ENCODE results near the gene GPX3. TPM values are rescaled to one million over a fixed set of nuclear protein-coding genes. Genes with fewer than 3 reads are reported as not detected.

Gene GPX3
- total and polyA plus RNA-seq, 10 of the 15 experiments (the other 5 are each of a cell fraction or from before 2014, with no cell fraction given), result 0.04 to 1.0 (median 0.15) TPM; not detected in 3

DNA sequence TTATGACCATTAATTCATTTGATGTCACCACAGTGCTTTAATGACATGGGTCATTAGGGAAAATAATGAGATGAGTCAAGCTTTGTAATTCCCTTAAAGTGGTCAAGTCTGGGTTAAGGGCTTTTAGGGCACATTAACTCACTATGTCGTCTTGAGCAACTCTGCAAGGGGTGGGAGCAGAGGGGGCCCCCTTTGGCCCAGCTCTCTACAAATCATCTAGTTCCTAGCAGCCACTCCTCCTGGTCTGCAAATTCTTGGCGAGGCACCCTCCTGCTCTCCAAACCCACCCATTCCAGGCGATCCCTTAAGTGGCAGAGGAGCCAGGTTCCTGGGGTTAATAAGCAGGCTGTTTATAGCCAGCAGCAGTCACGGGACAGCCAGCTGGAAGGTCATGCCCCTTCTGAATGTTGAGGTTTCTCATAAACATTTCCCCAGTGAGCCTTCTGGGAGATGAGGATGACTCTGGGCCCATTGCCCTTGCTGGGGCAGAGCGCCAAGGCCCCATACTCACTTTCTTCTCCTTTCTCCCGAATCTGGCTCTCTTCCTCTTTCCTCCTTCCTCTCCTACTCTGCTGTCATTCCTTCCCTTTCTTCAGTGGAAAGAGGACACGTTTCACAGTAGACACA is 14.3 kb upstream of the GPX3 start:
- intact Hi-C loops (cut with micrococcal nuclease; ENCODE audit: unreplicated experiment), result loop anchor here (10.0 kb wide), 1 partner anchor 309 kb away; no protein-coding TSS in a partner anchor
- no TSS peak for BruUV-seq (replicated peaks)
- H3K9ac ChIP-seq (ENCODE audit: control insufficient read depth, insufficient read depth, low read length), result no peak overlapping the region

More for the DNA sequence above, 14.3 kb upstream of the GPX3 start:
- ChIA-PET RAD21 (ENCODE audit: unreplicated experiment) (no interaction called here), CTCF (interaction anchor here (0.6 to 1.2 kb wide), 4 partner anchors 77 to 422 kb away, joined by 3 read pairs; no protein-coding TSS in a partner anchor), POLR2A (no interaction called here), SMC1A (ENCODE audit: uncharacterized antibody, unreplicated experiment) (interaction anchor here (1.4 to 1.5 kb wide), 2 partner anchors 109 to 232 kb away, joined by 4 read pairs; no protein-coding TSS in a partner anchor)
- ATAC-seq, result no peak
- Histone ChIP-seq H3K4me1 (ENCODE audit: control insufficient read depth, insufficient read depth, low read length) (no peaks in the 10 kb centered on the region), H3K9me3 (replicated peaks; ENCODE audit: control insufficient read depth, insufficient read depth, low read length) (no peaks in the 10 kb centered on the region), H4K20me1 (ENCODE audit: control insufficient read depth, insufficient read depth) (no peaks in the 10 kb centered on the region), H3K27me3 (replicated peaks in 1 of 2; ENCODE audit: control insufficient read depth in 2 of 2, insufficient read depth in 2 of 2, low read length in 1 of 2) (no peaks in the 10 kb centered on the region), H2AFZ (ENCODE audit: control insufficient read depth, low read depth, low read length) (no peak overlapping the region), H3K79me2 (ENCODE audit: control insufficient read depth, insufficient read depth, low read length) (no peaks in the 10 kb centered on the region), H3K27ac (ENCODE audit: control insufficient read depth, insufficient read depth) (no peak overlapping the region), H3K36me3 (ENCODE audit: control insufficient read depth in 2 of 2, insufficient read depth in 2 of 2, low read length in 1 of 2) (no peaks in the 10 kb centered on the region), H3K4me3 (no peak overlapping the region), H3K4me2 (ENCODE audit: control insufficient read depth, insufficient read depth) (no peak overlapping the region)
- no peak for FAIRE-seq
- 21% methylated on average over 7 of the region's 7 CpGs for WGBS (ENCODE audit: insufficient coverage, insufficient replicate concordance, low lambda C conversion rate, missing lambda C conversion rate)
- no peak for DNase-seq (ENCODE audit: low read depth, low spot score)
- TF ChIP-seq, protein P1, sequence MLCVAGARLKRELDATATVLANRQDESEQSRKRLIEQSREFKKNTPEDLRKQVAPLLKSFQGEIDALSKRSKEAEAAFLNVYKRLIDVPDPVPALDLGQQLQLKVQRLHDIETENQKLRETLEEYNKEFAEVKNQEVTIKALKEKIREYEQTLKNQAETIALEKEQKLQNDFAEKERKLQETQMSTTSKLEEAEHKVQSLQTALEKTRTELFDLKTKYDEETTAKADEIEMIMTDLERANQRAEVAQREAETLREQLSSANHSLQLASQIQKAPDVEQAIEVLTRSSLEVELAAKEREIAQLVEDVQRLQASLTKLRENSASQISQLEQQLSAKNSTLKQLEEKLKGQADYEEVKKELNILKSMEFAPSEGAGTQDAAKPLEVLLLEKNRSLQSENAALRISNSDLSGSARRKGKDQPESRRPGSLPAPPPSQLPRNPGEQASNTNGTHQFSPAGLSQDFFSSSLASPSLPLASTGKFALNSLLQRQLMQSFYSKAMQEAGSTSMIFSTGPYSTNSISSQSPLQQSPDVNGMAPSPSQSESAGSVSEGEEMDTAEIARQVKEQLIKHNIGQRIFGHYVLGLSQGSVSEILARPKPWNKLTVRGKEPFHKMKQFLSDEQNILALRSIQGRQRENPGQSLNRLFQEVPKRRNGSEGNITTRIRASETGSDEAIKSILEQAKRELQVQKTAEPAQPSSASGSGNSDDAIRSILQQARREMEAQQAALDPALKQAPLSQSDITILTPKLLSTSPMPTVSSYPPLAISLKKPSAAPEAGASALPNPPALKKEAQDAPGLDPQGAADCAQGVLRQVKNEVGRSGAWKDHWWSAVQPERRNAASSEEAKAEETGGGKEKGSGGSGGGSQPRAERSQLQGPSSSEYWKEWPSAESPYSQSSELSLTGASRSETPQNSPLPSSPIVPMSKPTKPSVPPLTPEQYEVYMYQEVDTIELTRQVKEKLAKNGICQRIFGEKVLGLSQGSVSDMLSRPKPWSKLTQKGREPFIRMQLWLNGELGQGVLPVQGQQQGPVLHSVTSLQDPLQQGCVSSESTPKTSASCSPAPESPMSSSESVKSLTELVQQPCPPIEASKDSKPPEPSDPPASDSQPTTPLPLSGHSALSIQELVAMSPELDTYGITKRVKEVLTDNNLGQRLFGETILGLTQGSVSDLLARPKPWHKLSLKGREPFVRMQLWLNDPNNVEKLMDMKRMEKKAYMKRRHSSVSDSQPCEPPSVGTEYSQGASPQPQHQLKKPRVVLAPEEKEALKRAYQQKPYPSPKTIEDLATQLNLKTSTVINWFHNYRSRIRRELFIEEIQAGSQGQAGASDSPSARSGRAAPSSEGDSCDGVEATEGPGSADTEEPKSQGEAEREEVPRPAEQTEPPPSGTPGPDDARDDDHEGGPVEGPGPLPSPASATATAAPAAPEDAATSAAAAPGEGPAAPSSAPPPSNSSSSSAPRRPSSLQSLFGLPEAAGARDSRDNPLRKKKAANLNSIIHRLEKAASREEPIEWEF (IDR thresholded peaks at IDR 0.05; ENCODE audit: insufficient replicate concordance, low read depth, low read length), result no peak
- no peak for TF ChIP-seq CREB1 (IDR thresholded peaks at IDR 0.05; ENCODE audit: low read depth)
- no peak for TF ChIP-seq ESRRA (IDR thresholded peaks at IDR 0.05; ENCODE audit: low read length)
- no peak for TF ChIP-seq NRF1 (conservative IDR thresholded peaks at IDR 0.05; ENCODE audit: low read depth, low read length)
- no peak for TF ChIP-seq SRF (IDR thresholded peaks at IDR 0.05; ENCODE audit: low read depth in 2 of 2, low read length in 2 of 2)
- no peak for TF ChIP-seq STAT1 (conservative IDR thresholded peaks at IDR 0.05)
- TF ChIP-seq EP300 (IDR thresholded peaks at IDR 0.05; ENCODE audit: borderline replicate concordance in 1 of 2, control insufficient read depth in 1 of 2, low read depth in 2 of 2, low read length in 2 of 2), result no peak
- TF ChIP-seq KDM1A (IDR thresholded peaks at IDR 0.05; ENCODE audit: borderline replicate concordance), result no peak
- TF ChIP-seq NFIC (IDR thresholded peaks at IDR 0.05; ENCODE audit: low read depth, low read length), result no peak
- no peak for TF ChIP-seq TBL1XR1 (IDR thresholded peaks at IDR 0.05; ENCODE audit: low read depth, low read length)
- no peak for TF ChIP-seq SPI1 (IDR thresholded peaks at IDR 0.05; ENCODE audit: borderline replicate concordance, insufficient read depth, low read depth, low read length)
- TF ChIP-seq STAT3 (IDR thresholded peaks at IDR 0.05; ENCODE audit: low read depth, low read length), result no peak
- no peak for TF ChIP-seq HDAC6 (IDR thresholded peaks at IDR 0.05; ENCODE audit: unreplicated experiment)
- in situ Hi-C loops (cut with MboI), result no loop called here
